GM19372 (cell line): ENCODE data around the gene AFAP1.

Source experiments
- ATAC-seq: cut with Tn5 transposase; IDR thresholded peaks from one replicate; pipeline ENCODE4 v1.9.1; 2021; ENCODE audit warnings: mild to moderate bottlenecking, low read depth, moderate library complexity; ENCODE audit not compliant: unreplicated experiment

AFAP1 gene

GRCh38 chr4:7899184-7899869 lies 40.3 kb downstream of the AFAP1 start:
- no peak for ATAC-seq

DNA sequence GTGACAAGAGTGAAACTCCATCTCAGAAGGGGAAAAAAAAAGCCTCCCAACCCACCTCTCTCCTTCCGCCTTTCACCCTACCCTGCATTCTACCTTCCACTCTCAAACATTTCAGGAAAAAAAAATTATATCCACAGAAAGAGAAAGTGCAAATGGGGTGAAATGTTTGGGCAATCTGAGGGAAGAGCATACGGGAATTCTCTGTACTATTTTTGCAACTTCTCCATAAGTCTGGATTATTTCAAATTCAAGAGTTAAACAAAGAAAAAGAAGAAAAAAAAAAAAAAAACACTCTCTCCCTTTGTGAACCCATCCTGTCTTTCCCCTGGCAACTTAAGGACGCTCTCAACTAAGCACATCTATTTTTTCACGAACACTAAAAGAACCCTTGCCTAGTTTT lies 41.3 kb downstream of the AFAP1 start:
- no peak for ATAC-seq

GRCh38 chr4:7897811-7898210 lies 41.9 kb downstream of the AFAP1 start:
- no peak for ATAC-seq

DNA sequence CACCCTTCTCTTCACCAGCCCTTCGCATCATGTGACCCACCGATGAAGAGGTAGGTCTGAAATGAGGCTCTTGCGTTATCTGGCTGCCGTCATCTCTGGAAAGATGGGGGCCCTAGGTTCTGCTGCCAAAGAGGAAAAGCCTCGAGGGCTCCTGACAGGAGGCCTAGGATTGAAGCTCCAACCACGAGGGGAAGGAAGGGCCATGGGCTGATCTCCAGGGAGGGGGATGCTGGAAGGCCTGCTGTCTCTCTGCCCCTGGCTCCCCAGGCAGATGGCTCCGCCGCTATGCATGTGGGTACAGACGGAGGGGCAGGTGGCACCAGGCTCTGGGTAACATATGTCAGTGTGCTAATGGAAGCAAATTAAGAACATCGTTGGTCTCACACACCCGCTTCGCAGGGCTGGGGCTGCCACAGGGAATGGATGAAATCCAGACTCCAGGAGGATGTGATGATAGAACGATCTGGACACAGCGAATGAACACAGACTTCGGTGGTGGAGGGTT lies 44.9 kb downstream of the AFAP1 start:
- no peak for ATAC-seq

GRCh38 chr4:7894098-7894676 lies 45.5 kb downstream of the AFAP1 start:
- ATAC-seq: no peak

GRCh38 chr4:7893539-7893938 lies 46.1 kb downstream of the AFAP1 start:
- no peak for ATAC-seq

DNA sequence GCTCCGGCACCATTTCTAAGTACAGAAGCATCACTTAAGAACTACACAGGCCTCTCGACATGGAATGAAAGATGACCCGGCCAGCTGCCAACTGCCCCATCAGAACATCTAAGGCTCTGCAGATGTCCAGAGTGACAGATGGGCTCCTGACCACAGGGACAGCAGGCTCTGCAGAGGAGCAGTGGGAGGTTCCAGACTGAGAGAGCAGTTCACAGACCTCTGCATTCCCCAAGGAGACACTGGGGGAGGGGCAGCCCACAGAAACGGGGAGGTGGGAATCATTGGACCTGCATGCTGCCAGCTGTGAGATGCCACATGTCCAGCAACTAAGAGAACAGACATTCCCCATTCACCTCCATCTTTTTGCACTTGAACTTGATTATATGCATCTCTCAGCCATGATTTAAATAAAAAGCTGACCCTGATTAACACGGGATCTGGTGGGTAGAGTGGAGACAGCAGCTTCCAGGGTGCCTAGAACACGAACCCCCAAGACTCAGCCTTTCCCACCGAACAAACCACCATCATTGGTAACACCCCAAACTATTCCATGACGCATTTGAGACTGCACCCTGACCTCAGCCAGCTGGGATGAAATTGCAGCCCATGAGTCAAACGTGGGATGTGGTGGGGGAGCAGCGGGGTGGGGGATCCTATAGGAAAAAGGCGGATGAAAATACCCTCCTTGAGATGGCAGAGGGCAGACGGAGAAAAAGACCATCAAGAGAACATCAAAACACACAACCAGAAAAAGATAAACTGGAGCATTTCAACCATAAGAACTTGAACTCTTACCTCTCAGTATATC lies 47.2 kb downstream of the AFAP1 start:
- ATAC-seq: no peak

- no peak for ATAC-seq
Measured at GRCh38 chr4:7890635-7891393, 48.8 kb downstream of the AFAP1 start.

DNA sequence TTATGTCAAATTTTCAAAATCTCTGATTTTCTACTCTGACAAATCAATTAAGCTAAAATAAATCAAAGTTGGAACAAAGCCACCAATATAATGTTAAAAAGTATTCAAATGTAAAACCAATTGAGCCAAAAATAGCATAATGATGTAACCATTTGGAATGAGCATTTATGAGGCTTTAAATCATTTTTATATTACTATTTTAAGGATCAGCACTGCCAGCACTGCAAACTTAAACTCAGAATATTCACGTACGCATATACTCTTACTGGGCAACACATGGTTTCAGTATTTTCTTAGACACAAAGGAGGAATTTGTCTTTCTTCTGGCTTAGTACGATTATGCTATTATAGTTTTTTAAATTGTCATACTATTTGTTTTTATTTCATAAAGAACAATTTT lies 52.2 kb downstream of the AFAP1 start:
- no peak for ATAC-seq

DNA sequence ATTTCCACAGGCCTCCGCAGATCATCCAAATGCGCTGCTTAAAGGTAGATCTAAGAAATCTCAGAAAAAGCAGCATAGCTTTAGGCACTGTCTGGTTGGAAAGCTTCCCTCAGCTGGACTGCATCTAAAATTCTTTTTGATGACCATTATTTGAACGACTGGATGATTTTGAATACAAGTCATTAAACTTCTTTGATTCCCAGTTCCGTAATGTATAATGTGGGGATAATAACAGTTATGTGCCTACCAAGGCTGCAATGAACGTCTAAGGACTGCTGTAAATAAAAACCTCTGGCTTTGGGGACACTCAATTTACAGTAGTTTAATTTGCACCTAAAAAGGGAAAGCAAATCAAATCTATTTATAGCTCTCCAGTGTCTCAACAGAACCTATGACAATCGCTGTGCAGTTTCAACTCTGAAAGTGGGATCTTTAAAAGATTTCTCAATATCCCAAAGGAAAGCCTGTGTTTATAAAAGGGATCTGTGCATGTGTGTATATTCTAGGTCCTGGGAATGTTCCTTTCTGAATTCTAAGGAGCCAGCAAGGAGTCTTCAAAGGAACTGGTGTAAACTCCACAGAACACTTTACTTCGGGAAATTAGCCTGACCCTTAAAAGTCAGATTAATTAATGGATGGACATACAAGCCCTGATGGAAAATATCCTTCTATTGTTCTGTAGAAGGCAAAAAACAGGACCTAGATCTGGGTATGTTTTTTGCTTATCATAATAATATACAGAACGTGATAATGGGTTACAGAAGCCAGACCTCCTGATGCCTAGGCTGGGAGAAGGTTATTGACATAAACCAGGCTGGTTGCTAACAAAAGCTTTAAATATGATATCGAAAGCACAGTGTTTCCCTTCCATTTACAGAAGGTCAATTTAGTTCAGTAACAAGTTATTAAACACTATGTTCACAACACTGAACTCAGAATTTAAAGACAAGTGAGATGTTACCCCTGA lies 53.4 kb downstream of the AFAP1 start:
- no peak for ATAC-seq

DNA sequence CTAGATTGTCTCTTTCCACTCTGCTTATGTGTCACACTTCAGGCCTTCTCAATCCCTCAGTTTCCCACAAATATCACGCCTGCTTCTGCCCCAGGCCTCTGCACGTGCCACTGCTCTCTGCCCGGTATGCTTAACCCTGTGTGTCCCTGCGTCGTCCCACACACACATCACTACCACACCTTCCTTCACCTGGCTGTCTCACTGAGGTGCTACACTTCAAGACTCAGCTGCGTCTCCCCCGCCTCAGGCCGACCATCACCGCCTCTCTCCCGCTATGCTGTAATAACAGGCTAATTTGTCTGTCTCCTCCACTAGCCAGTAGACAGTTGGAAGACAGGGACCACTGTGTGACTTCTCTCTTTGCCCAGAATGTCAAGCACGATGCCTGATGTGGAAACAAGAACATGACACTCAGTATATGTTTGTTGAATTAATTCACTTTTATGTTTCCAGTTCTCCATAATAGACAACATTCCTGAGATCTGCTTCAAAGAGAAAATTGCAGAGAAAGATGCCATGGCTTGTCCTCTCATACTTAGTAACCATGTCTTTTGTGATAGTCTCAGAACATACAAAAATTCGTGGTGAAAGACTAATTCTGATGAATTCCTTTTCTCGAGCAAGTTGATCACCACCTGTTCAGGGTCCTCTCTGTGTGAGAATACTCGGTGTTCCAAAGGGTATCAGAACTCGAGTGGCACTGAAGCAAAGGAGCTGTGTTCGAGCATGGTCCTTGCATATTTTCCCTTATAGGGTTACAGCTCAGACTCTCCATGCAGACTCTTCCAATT lies 54.2 kb downstream of the AFAP1 start:
- ATAC-seq: no peak

- no peak for ATAC-seq
Measured at GRCh38 chr4:7880683-7881082, 59.0 kb downstream of the AFAP1 start.

DNA sequence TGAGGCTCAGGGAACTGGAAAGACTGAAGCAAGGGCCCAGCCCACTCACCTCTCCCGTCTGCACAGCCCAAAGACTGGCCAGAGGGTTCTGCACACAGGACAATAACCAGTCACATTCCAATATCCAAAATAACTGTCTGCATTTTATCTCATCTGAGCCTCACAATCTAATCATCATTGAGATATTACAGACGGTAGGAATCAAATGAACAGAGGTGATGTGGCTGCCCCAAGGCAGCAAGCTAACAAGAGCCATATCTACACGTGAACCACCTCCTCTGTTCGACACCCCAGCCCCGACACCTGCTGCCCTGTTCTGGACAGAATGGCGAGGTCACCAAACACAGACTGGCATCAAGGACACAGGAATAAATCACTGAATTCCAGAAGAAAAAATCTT lies 60.5 kb downstream of the AFAP1 start:
- ATAC-seq: no peak

GRCh38 chr4:7878323-7878722 lies 61.3 kb downstream of the AFAP1 start:
- ATAC-seq: no peak

- ATAC-seq: no peak
Measured at GRCh38 chr4:7877176-7877575, 62.5 kb downstream of the AFAP1 start.

DNA sequence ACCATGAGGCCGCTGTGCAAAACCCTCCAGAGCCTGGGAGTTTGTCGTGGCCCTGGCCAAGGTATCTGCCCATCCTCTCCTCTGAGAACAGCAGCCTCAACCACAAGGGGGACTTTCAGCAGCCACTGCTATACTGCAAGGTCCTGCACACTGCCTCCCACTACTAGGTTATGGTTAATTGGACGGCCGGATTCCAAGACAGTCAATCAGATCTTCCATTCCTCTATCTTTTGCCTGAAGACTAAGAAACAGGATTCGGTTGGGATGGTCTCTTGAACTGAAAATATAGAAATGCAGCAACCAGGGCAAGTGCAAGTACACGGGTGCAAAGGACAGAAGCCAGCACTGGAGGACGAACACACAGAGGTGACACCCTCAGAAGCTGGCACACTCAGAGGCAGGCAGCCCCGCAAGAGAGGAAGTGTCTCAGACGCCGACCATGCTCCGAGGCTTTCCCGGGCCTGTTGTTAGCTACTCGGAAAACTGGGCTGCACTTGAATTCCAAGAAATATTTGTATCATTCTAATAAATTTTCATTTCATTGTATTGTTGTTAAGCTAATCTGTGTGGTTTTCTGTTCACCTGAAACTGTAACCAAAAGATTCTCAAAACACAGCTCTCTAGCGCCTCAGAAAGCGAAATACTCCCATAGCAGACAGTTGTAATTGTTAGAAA lies 63.3 kb downstream of the AFAP1 start:
- ATAC-seq: no peak

- no peak for ATAC-seq
Measured at GRCh38 chr4:7874838-7875237, 64.8 kb downstream of the AFAP1 start.

DNA sequence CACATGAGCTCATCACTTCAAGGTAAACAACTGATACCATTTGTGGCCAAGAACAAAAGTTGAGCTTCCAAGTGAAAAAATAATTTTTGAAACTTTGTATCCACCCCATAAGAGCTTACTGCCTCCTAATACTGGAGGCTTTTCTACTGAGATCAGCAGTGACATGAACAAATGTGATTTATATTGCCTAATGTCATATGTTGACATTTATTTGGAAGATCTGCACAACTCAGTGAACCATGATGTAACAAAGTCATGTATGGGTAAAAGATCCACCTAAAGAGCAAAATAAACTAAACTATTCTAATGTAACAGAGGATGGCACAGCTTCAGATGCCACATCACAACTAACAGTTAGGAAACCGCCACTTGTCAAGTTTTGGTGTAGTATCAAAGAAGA lies 65.8 kb downstream of the AFAP1 start:
- no peak for ATAC-seq
